HG03342 (cell line): ENCODE measurements around the gene BCHE.
A peak's percentile ranks its signal among the peaks of the same experiment; 100 is the strongest.
"Not testable (repeated sequence)": the region's sequence is repeated elsewhere in the genome, so short reads cannot be mapped to it uniquely, and the experiment has no call there.

Experiments used
- ATAC-seq: cut with Tn5 transposase; IDR thresholded peaks from one replicate; pipeline ENCODE4 v1.9.1; 2021; ENCODE audit warnings: mild to moderate bottlenecking, moderate library complexity; ENCODE audit not compliant: unreplicated experiment

Gene BCHE

GRCh38 chr3:165817160-165817709 is 20.0 kb downstream of the BCHE start:
- no peak for ATAC-seq

- ATAC-seq: no peak
Observed at GRCh38 chr3:165816209-165816608, 21.0 kb downstream of the BCHE start.

GRCh38 chr3:165815682-165816081 is 21.5 kb downstream of the BCHE start:
- no peak for ATAC-seq

- no peak for ATAC-seq
Observed at GRCh38 chr3:165814380-165814779, 22.8 kb downstream of the BCHE start.

- ATAC-seq: not testable (repeated sequence)
Observed at GRCh38 chr3:165807937-165808336, 29.3 kb downstream of the BCHE start.

GRCh38 chr3:165805946-165806561 is 31.2 kb downstream of the BCHE start:
- peak; percentile 79 for ATAC-seq

GRCh38 chr3:165803471-165803870 is 33.8 kb downstream of the BCHE start:
- ATAC-seq: no peak

GRCh38 chr3:165800970-165801369 is 36.3 kb downstream of the BCHE start:
- ATAC-seq: no peak

- ATAC-seq: no peak
Observed at GRCh38 chr3:165799026-165799425, 38.2 kb downstream of the BCHE start.

- no peak for ATAC-seq
Observed at GRCh38 chr3:165797551-165797950, 39.7 kb downstream of the BCHE start.

- no peak for ATAC-seq
Observed at GRCh38 chr3:165796701-165797100, 40.5 kb downstream of the BCHE start.

GRCh38 chr3:165788531-165788930 is 48.7 kb downstream of the BCHE start:
- no peak for ATAC-seq

- ATAC-seq: no peak
Observed at GRCh38 chr3:165786013-165786412, 51.2 kb downstream of the BCHE start.

- no peak for ATAC-seq
Observed at GRCh38 chr3:165784337-165784736, 52.9 kb downstream of the BCHE start.

- ATAC-seq: no peak
Observed at GRCh38 chr3:165783383-165783782, 53.8 kb downstream of the BCHE start.

GRCh38 chr3:165778891-165779290 is 58.3 kb downstream of the BCHE start:
- ATAC-seq: no peak

- ATAC-seq: no peak
Observed at GRCh38 chr3:165778456-165778855, 58.8 kb downstream of the BCHE start.

GRCh38 chr3:165775824-165776223 is 61.4 kb downstream of the BCHE start:
- no peak for ATAC-seq

GRCh38 chr3:165770781-165771180 is 66.4 kb downstream of the BCHE start:
- ATAC-seq: no peak

GRCh38 chr3:165768680-165769079 is 68.5 kb downstream of the BCHE start:
- ATAC-seq: no peak

- ATAC-seq: no peak
Observed at GRCh38 chr3:165759041-165759440, 78.2 kb downstream of the BCHE start.

- no peak for ATAC-seq
Observed at GRCh38 chr3:165755571-165755970, 81.7 kb downstream of the BCHE start.
